Neutrophil (primary cell): ENCODE measurements around the gene NLRC3.
A peak's percentile ranks its signal among the peaks of the same experiment; 100 is the strongest.

Source experiments
- H3K27ac ChIP-seq: fragments of 200-600 bp; sonication (generic); 2 replicates; pipeline ENCODE4 v1.5.1; 2016; ENCODE audit warnings: mild to moderate bottlenecking, moderate library complexity
- H3K27me3 ChIP-seq: fragments of 200-600 bp; sonication (generic); 2 replicates; pipeline ENCODE4 v1.6.0; 2016; ENCODE audit warnings: mild to moderate bottlenecking
- H3K36me3 ChIP-seq: fragments of 200-600 bp; sonication (generic); 2 replicates; pipeline ENCODE4 v1.5.1; 2017
- H3K4me1 ChIP-seq, 2 experiments: fragments of 200-600 bp in 1 of 2; sonication (generic) in 1 of 2; 1 replicate in 1 of 2; 2 replicates in 1 of 2; pipeline versions ENCODE4 v1.5.1 to v1.6.1; 2013 to 2016; ENCODE audit warnings: low read depth in 1 of 2, low read length in 1 of 2, mild to moderate bottlenecking in 1 of 2, moderate library complexity in 1 of 2; ENCODE audit not compliant: control insufficient read depth in 1 of 2, insufficient read depth in 1 of 2
- H3K4me3 ChIP-seq, 2 experiments: fragments of 200-600 bp in 1 of 2; sonication (generic) in 1 of 2; 1 replicate in 1 of 2; 2 replicates in 1 of 2; pipeline ENCODE4 v1.5.1; 2013 to 2016; ENCODE audit warnings: low read depth in 1 of 2, low read length in 1 of 2, mild to moderate bottlenecking in 1 of 2, moderate library complexity in 1 of 2
- H3K9me3 ChIP-seq: fragments of 200-600 bp; sonication (generic); 2 replicates; pipeline ENCODE4 v1.5.1; 2016
- TF ChIP-seq, protein P1 (sequence below): fragments of 200-600 bp; sonication (generic); IDR thresholded peaks from 2 replicates; pipeline ENCODE4 v1.5.1; 2016; ENCODE audit warnings: antibody characterized with exemption

NLRC3 gene

DNA sequence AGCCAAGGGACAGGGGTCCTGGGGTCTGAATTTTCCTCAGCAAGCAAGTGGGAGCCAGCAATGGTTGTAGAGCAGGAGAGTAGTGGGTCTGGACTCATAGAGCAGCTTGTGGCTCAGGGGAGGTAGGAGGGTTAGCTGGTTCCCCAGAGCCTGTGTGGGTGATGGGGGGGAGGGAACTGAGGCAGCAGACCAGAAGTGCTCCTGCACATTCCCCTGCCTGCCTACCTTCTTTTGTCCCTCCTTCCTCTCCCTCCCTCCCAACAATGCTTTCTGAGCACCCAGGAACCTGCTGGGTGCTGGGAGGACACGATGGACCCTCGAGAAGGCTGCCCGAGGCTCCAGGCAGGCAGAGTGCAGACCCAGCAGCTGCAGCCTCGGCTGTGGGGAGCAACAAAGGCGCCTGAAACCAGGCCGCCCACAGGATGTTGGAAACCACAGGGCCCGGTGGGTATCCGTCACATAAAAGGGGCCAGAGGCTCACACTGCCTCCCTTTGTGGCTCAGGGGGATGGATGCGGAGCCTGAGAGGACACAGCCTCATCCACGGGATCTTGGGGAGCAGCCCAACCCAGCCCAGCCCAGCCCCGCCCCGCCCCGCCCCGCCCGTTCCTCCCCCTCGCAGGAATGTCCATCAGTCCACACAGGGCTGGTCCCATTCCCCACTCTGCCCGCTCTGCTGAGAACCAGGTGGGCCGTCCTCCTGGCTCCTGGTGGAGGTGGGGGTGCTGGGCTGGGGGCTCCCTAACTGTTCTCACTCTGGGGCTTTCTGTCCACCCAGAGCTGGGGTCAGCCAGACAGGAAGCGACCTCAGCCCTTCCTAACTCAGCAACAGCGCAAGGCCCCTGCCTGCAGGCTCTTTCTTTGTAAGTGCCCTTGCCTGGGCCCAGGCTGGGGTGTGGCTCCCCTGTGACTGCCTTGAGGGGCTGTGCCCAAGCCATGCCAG lies 1.7 kb upstream of the NLRC3 start:
- Histone ChIP-seq H3K36me3 (peaks cover 18% of the 10 kb centered on the region), H3K27ac (no peak overlapping the region), H3K27me3 (peaks cover 60% of the 10 kb centered on the region), H3K4me1 (peaks cover 42 to 58% of the 10 kb centered on the region in 2 experiments), H3K9me3 (no peaks in the 10 kb centered on the region), H3K4me3 (no peak overlapping the region)
- TF ChIP-seq, protein P1, sequence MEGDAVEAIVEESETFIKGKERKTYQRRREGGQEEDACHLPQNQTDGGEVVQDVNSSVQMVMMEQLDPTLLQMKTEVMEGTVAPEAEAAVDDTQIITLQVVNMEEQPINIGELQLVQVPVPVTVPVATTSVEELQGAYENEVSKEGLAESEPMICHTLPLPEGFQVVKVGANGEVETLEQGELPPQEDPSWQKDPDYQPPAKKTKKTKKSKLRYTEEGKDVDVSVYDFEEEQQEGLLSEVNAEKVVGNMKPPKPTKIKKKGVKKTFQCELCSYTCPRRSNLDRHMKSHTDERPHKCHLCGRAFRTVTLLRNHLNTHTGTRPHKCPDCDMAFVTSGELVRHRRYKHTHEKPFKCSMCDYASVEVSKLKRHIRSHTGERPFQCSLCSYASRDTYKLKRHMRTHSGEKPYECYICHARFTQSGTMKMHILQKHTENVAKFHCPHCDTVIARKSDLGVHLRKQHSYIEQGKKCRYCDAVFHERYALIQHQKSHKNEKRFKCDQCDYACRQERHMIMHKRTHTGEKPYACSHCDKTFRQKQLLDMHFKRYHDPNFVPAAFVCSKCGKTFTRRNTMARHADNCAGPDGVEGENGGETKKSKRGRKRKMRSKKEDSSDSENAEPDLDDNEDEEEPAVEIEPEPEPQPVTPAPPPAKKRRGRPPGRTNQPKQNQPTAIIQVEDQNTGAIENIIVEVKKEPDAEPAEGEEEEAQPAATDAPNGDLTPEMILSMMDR = no peak

DNA sequence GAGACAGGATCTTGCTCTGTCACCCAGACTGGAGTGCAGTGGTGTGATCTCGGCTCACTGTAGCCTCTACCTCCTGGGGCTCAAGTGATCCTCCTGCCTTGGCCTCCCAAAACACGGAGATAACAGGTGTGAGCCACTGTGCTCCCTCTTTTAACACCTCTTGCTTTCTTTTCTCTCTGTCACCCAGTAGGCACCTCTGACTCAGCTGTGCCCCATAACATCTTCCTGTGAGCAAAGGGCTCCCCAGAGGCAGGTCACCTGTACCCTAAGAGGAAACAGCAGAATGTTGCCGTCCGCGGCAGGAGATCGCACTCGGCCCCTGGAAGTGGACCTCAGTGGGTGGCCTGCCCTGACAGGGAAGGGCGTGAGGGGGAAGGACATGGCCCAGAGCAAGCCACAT lies 918 bp upstream of the NLRC3 start:
- H3K36me3 ChIP-seq = peaks cover 10% of the 10 kb centered on the region
- no peak overlapping the region for H3K4me3 ChIP-seq
- H3K4me1 ChIP-seq = peaks cover 42 to 58% of the 10 kb centered on the region in 2 experiments
- TF ChIP-seq, protein P1 = no peak
- no peak overlapping the region for H3K27ac ChIP-seq
- H3K27me3 ChIP-seq = peaks cover 60% of the 10 kb centered on the region
- no peaks in the 10 kb centered on the region for H3K9me3 ChIP-seq

DNA sequence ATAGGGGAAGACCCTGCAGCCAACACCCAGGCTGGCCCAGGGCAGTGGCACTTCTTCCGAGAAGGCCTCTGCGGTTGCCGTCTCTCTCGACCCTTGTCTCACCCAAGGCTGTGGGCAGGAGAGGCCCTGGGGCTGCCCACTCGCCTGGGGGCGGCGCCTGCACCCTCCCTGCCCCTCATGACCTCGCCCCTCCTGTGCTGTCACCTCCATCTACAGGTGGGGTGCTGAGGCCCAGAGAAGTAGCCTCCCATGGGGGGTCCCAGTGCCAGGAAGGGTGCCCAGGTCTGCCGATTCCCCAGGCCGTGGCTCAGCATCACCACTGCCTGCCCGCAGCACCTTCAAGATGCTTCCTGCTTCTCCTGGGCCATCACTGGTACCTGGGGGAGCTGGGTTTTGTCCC lies 992 bp downstream of the NLRC3 start:
- Histone ChIP-seq H3K27ac (no peak overlapping the region), H3K27me3 (peaks cover 60% of the 10 kb centered on the region), H3K36me3 (no peaks in the 10 kb centered on the region), H3K4me3 (peak overlapping the region in 1 of 2 experiments; percentile 29), H3K4me1 (peaks cover 42 to 51% of the 10 kb centered on the region in 2 experiments), H3K9me3 (no peaks in the 10 kb centered on the region)
- TF ChIP-seq, protein P1 = no peak

DNA sequence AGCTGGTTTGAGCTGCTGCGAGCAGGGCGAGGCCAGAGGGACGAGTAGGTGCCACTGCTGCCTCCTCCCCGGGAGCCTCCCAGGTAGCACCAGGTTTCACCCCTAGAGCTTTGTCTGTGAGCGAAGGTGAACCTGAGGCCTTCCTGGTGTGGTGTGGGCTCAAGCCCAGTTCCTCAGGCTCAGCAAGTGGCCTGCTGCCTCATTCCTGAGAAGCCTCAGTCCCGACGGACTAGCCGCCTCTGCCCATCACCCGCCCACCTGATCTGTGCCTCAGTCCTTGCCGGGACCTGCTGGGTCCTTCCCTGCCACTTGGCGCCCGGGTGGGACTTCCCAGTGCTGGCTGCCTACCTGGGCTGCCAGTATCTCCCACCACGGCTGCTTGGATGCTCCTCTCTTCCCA lies 1.7 kb downstream of the NLRC3 start:
- Histone ChIP-seq H3K36me3 (no peaks in the 10 kb centered on the region), H3K9me3 (no peaks in the 10 kb centered on the region), H3K27me3 (peaks cover 57% of the 10 kb centered on the region), H3K4me3 (no peak overlapping the region), H3K4me1 (peaks cover 40 to 46% of the 10 kb centered on the region in 2 experiments), H3K27ac (no peak overlapping the region)
- TF ChIP-seq, protein P1 = no peak

DNA sequence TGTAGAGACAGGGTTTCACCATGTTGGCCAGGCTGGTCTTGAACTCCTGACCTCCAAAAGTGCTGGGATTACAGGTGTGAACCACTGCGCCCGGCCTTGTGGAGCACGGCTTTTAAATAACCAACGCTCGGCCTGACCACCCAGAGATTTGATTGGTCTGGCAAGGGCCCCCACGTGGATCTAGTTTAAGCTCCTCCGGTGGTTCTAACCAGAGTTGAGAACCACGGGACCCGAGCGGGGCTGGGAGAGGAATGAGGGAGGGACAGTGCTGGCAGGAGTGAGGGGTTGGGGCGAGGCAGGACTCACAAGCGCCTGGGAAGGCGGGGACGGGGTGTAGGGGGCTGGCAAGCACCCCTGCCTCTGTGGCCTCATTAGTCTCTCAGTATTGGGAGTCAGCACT lies 3.0 kb downstream of the NLRC3 start:
- Histone ChIP-seq H3K4me1 (peaks cover 27 to 33% of the 10 kb centered on the region in 2 experiments), H3K4me3 (no peak overlapping the region), H3K36me3 (no peaks in the 10 kb centered on the region), H3K27me3 (peaks cover 44% of the 10 kb centered on the region), H3K27ac (no peak overlapping the region), H3K9me3 (no peaks in the 10 kb centered on the region)
- TF ChIP-seq, protein P1 = no peak
